Peyer's patch (tissue), 4 donors: ENCODE measurements around the gene GFRAL. TPM values are rescaled to one million over a fixed set of nuclear protein-coding genes. Genes with fewer than 3 reads are reported as not detected.

Source experiments
- DNase-seq, 3 donors: peaks; one replicate each; pipeline ENCODE4 v3.0.0-alpha.2; 2017 to 2019
- H3K27ac ChIP-seq, 4 donors: fragments of 200-600 bp; sonication (generic); one replicate each; pipeline ENCODE4 v1.5.1; 2016 to 2019
- H3K27me3 ChIP-seq, 2 donors: fragments of 200-600 bp; sonication (generic); one replicate each; pipeline ENCODE4 v1.5.1; 2019
- H3K36me3 ChIP-seq, 3 donors: fragments of 200-600 bp; sonication (generic); one replicate each; pipeline ENCODE4 v1.5.1; 2016 to 2019
- H3K4me1 ChIP-seq, 4 donors: fragments of 200-600 bp; sonication (generic); one replicate each; pipeline ENCODE4 v1.5.1; 2016 to 2019
- H3K4me3 ChIP-seq, 4 donors: fragments of 200-600 bp; sonication (generic); 1 replicate in 3 of 4; 2 replicates in 1 of 4; pipeline ENCODE4 v1.5.1; 2016 to 2019; ENCODE audit warnings: mild to moderate bottlenecking in 1 of 4
- H3K9me3 ChIP-seq, 4 donors: fragments of 200-600 bp; sonication (generic); one replicate each; pipeline ENCODE4 v1.5.1; 2016 to 2019; ENCODE audit warnings: mild to moderate bottlenecking in 1 of 4
- CTCF ChIP-seq, 6 experiments: fragments of 450-650 bp in 4 of 6; fragments of 200-600 bp in 2 of 6; sonication (generic) in 1 of 6; IDR thresholded peaks; one replicate each; pipeline ENCODE4 v1.5.1; 2017 to 2019; ENCODE audit warnings: antibody characterized with exemption in 6 of 6, mild to moderate bottlenecking in 3 of 6, moderate library complexity in 1 of 6
- POLR2A ChIP-seq, 2 donors: fragments of 450-650 bp; IDR thresholded peaks; one replicate each; pipeline ENCODE4 v1.5.1; 2017; ENCODE audit warnings: antibody characterized with exemption in 2 of 2, mild to moderate bottlenecking in 2 of 2, moderate library complexity in 2 of 2
- total RNA-seq, 4 donors: library from RNA; depleted of rRNA; stranded (reverse); fragments of >200 nt; gene quantifications; one replicate each; pipeline ENCODE4 v1.1.0, GENCODE V29; 2016

The GFRAL gene
- total RNA-seq, 4 donors from 2014 or later = not detected

GRCh38 chr6:55433446-55434130 is 106.3 kb downstream of the GFRAL start:
- no peak for DNase-seq
- Histone ChIP-seq H3K4me1 (no peaks in the 10 kb centered on the region), H3K27me3 (no peaks in the 10 kb centered on the region), H3K27ac (no peak overlapping the region), H3K9me3 (no peaks in the 10 kb centered on the region), H3K4me3 (no peak overlapping the region), H3K36me3 (no peaks in the 10 kb centered on the region)
- TF ChIP-seq POLR2A (IDR thresholded peaks at IDR 0.05) (no peak), CTCF (IDR thresholded peaks at IDR 0.05) (no peak)

GRCh38 chr6:55437141-55437540 is 109.9 kb downstream of the GFRAL start:
- H3K36me3 ChIP-seq = no peaks in the 10 kb centered on the region
- H3K4me1 ChIP-seq = no peaks in the 10 kb centered on the region
- DNase-seq = no peak
- TF ChIP-seq CTCF (IDR thresholded peaks at IDR 0.05) (no peak), POLR2A (IDR thresholded peaks at IDR 0.05) (no peak)
- no peaks in the 10 kb centered on the region for H3K9me3 ChIP-seq
- H3K27ac ChIP-seq = no peak overlapping the region
- H3K27me3 ChIP-seq = no peaks in the 10 kb centered on the region
- H3K4me3 ChIP-seq = no peak overlapping the region

GRCh38 chr6:55438203-55438602 is 110.9 kb downstream of the GFRAL start:
- TF ChIP-seq CTCF (IDR thresholded peaks at IDR 0.05) (no peak), POLR2A (IDR thresholded peaks at IDR 0.05) (no peak)

GRCh38 chr6:55443238-55444134 is 116.2 kb downstream of the GFRAL start:
- Histone ChIP-seq H3K27me3 (no peaks in the 10 kb centered on the region), H3K27ac (no peak overlapping the region), H3K4me1 (no peaks in the 10 kb centered on the region), H3K9me3 (no peaks in the 10 kb centered on the region), H3K36me3 (no peaks in the 10 kb centered on the region), H3K4me3 (no peak overlapping the region)
- TF ChIP-seq POLR2A (IDR thresholded peaks at IDR 0.05) (no peak), CTCF (IDR thresholded peaks at IDR 0.05) (no peak)
- no peak for DNase-seq

More at GRCh38 chr6:55438203-55438602, 110.9 kb downstream of the GFRAL start:
- Histone ChIP-seq H3K4me3 (no peak overlapping the region), H3K27me3 (no peaks in the 10 kb centered on the region), H3K27ac (no peak overlapping the region), H3K36me3 (no peaks in the 10 kb centered on the region), H3K9me3 (no peaks in the 10 kb centered on the region), H3K4me1 (no peaks in the 10 kb centered on the region)
- no peak for DNase-seq

GRCh38 chr6:55445648-55446204 is 118.5 kb downstream of the GFRAL start:
- no peak overlapping the region for H3K4me3 ChIP-seq
- H3K9me3 ChIP-seq = no peaks in the 10 kb centered on the region
- no peaks in the 10 kb centered on the region for H3K4me1 ChIP-seq
- TF ChIP-seq CTCF (IDR thresholded peaks at IDR 0.05) = peak in 4 of 6 experiments; percentile 22 to 45 (median 35)
- TF ChIP-seq POLR2A (IDR thresholded peaks at IDR 0.05) = no peak
- no peaks in the 10 kb centered on the region for H3K36me3 ChIP-seq
- H3K27ac ChIP-seq = no peak overlapping the region
- no peaks in the 10 kb centered on the region for H3K27me3 ChIP-seq
- no peak for DNase-seq
